ENCODE measurements around the gene WDR20. TPM values are rescaled to one million over a fixed set of nuclear protein-coding genes. Genes with fewer than 3 reads are reported as not detected.

Gene WDR20
- polyA plus RNA-seq, 1 of the 3 experiments (the other 2 are of a cell fraction) = 12.4 TPM

GRCh38 chr14:102181187-102181586 lies 41.5 kb downstream of the WDR20 start:
- POLR2A ChIA-PET = no interaction called here
- CTCF ChIA-PET = interaction anchor here (1.1 to 1.8 kb wide), 4 partner anchors 13 to 136 kb away, joined by 3 to 5 read pairs (median 4); no protein-coding TSS in a partner anchor
- no peak for DNase-seq
- H2AFZ ChIP-seq (ENCODE audit: low read depth) = no peak overlapping the region
- peaks cover 15% of the 10 kb centered on the region for H3F3A ChIP-seq (replicated peaks; ENCODE audit: insufficient read depth)
- peaks cover 14 to 21% of the 10 kb centered on the region in 2 experiments; a peak in 3 of 4 replicates for H3K4me1 ChIP-seq (ENCODE audit: control insufficient read depth in 1 of 2, insufficient read depth in 2 of 2, low read depth in 1 of 2, low read length in 1 of 2)
- no peaks in the 10 kb centered on the region for H3K9me3 ChIP-seq
- H3K9ac ChIP-seq = no peak overlapping the region
- H3K27ac ChIP-seq (ENCODE audit: low read depth in 2 of 2, low read length in 1 of 2) = no peak overlapping the region
- H3K4me2 ChIP-seq = no peak overlapping the region
- 88% methylated on average over 1 of the region's 1 CpG for WGBS (ENCODE audit: low lambda C conversion rate)
- TF ChIP-seq RXRA (IDR thresholded peaks at IDR 0.05; ENCODE audit: borderline replicate concordance, low read depth) = no peak
- no peak for TF ChIP-seq MEF2A (IDR thresholded peaks at IDR 0.05; ENCODE audit: borderline replicate concordance, low read depth)
- TF ChIP-seq GATA2 (CRISPR knock-in tag; IDR thresholded peaks at IDR 0.05) = no peak
- TF ChIP-seq RAD21 (IDR thresholded peaks at IDR 0.05; ENCODE audit: low read length) = no peak
- no peak for TF ChIP-seq SMC3 (IDR thresholded peaks at IDR 0.05; ENCODE audit: low read depth, low read length)
- no peak for TF ChIP-seq NRF1 (IDR thresholded peaks at IDR 0.05; ENCODE audit: low read depth, low read length)
- TF ChIP-seq CHD2 (IDR thresholded peaks at IDR 0.05; ENCODE audit: low read length, partially characterized antibody) = no peak
- TF ChIP-seq ZBTB33 (IDR thresholded peaks at IDR 0.05; ENCODE audit: borderline replicate concordance, low read depth) = no peak
- no peak for TF ChIP-seq JUND (IDR thresholded peaks at IDR 0.05)
- no peak for TF ChIP-seq EP300 (IDR thresholded peaks at IDR 0.05; ENCODE audit: borderline replicate concordance in 1 of 2, low read depth in 1 of 2, low read length in 1 of 2)
- TF ChIP-seq CTCF (IDR thresholded peaks at IDR 0.05) = no peak
- no peak for TF ChIP-seq ELF1 (IDR thresholded peaks at IDR 0.05)
- TF ChIP-seq USF1 (IDR thresholded peaks at IDR 0.05; ENCODE audit: borderline replicate concordance, low read depth) = no peak
- no peak for TF ChIP-seq TCF12 (IDR thresholded peaks at IDR 0.05)
- H3K36me3 ChIP-seq (replicated peaks in 1 of 2; ENCODE audit: control insufficient read depth in 1 of 2, insufficient read depth in 2 of 2, low read length in 1 of 2) = no peaks in the 10 kb centered on the region
- H3K9me2 ChIP-seq = no peaks in the 10 kb centered on the region
- peaks cover 85% of the 10 kb centered on the region for H3K79me2 ChIP-seq (ENCODE audit: insufficient read depth)
- H3K4me3 ChIP-seq (ENCODE audit: low read depth in 2 of 2, low read length in 1 of 2) = no peak overlapping the region
- H3K27me3 ChIP-seq (ENCODE audit: insufficient read depth) = no peaks in the 10 kb centered on the region
- peaks cover 25% of the 10 kb centered on the region for H4K20me1 ChIP-seq (ENCODE audit: insufficient read depth)

- no peak overlapping the region for H3K4me3 ChIP-seq (ENCODE audit: low read depth in 2 of 2, low read length in 1 of 2)
- no peak overlapping the region for H3K9ac ChIP-seq
- no peak for DNase-seq
- H3K36me3 ChIP-seq (replicated peaks in 1 of 2; ENCODE audit: control insufficient read depth in 1 of 2, insufficient read depth in 2 of 2, low read length in 1 of 2) = no peaks in the 10 kb centered on the region
- no peaks in the 10 kb centered on the region for H3K9me2 ChIP-seq
- CTCF ChIA-PET = interaction anchor here (1.0 to 1.8 kb wide), 3 partner anchors 9 to 132 kb away, joined by 3 to 4 read pairs (median 3); no protein-coding TSS in a partner anchor
- H2AFZ ChIP-seq (ENCODE audit: low read depth) = no peak overlapping the region
- H3K79me2 ChIP-seq (ENCODE audit: insufficient read depth) = peaks cover 83% of the 10 kb centered on the region
- H3K4me2 ChIP-seq = no peak overlapping the region
- H3K27me3 ChIP-seq (ENCODE audit: insufficient read depth) = no peaks in the 10 kb centered on the region
- no peaks in the 10 kb centered on the region for H3K9me3 ChIP-seq
- H4K20me1 ChIP-seq (ENCODE audit: insufficient read depth) = peaks cover 26% of the 10 kb centered on the region
- peak; percentile 19; the same call in 1 of the 2 replicates for TF ChIP-seq FOSL2 (IDR thresholded peaks at IDR 0.05; ENCODE audit: borderline replicate concordance, low read depth)
- TF ChIP-seq TCF12 (IDR thresholded peaks at IDR 0.05) = peak; percentile 42; the same call in 1 of the 2 replicates
- TF ChIP-seq EZH2phosphoT487 (IDR thresholded peaks at IDR 0.05; ENCODE audit: borderline replicate concordance, low read depth) = no peak
- H3K4me1 ChIP-seq (ENCODE audit: control insufficient read depth in 1 of 2, insufficient read depth in 2 of 2, low read depth in 1 of 2, low read length in 1 of 2) = peaks cover 21 to 31% of the 10 kb centered on the region in 2 experiments; a peak in 3 of 4 replicates
- peak overlapping the region; percentile 44 to 51 for H3K27ac ChIP-seq (ENCODE audit: low read depth in 2 of 2, low read length in 1 of 2)
- peaks cover 24% of the 10 kb centered on the region for H3F3A ChIP-seq (replicated peaks; ENCODE audit: insufficient read depth)
- POLR2A ChIA-PET = no interaction called here
Measured at GRCh38 chr14:102182190-102182589, 42.5 kb downstream of the WDR20 start.
